ENCODE data around the gene OARD1.
"Not testable (repeated sequence)": the region's sequence is repeated elsewhere in the genome, so short reads cannot be mapped to it uniquely, and the experiment has no call there.

DNA sequence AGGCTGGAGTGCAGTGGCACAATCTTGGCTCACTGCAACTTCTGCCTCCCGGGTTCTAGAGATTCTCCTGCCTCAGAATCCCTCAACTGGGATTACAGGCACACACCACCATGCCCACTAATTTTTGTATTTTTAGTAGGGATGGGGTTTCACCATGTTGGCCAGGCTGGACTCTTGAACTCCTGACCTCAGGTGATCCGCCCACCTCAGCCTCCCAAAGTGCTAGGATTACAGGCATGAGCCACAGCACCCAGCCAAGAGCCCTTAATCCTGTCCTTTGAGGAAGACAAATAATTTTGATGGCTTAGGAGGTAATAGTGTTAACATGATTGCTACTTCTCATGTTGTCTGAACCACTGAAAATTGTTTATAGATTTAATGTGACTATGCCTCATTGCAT, 42.9 kb upstream of the OARD1 start:
- not testable (repeated sequence) for TF ChIP-seq POLR2A (IDR thresholded peaks at IDR 0.05; ENCODE audit: low read depth, low read length); TAF1 (IDR thresholded peaks at IDR 0.05; ENCODE audit: low read depth, low read length); POLR2AphosphoS5 (IDR thresholded peaks at IDR 0.05; ENCODE audit: low read depth, low read length); PAX5 (IDR thresholded peaks at IDR 0.05; ENCODE audit: insufficient read depth, low read length, severe bottlenecking); POU2F2 (IDR thresholded peaks at IDR 0.05; ENCODE audit: low read depth, low read length); SPI1 (IDR thresholded peaks at IDR 0.05; ENCODE audit: low read depth, low read length)
